Stimulated activated CD4-positive, alpha-beta T cell treated with anti-CD3 and anti-CD28 coated beads, Interleukin-1b, Interleukin-23, amount 100 ng/mL, for 24 hours (primary cell): Measurements from ENCODE around the gene MUC12.

Source experiments
- DNase-seq, 4 experiments: peaks; one replicate each; pipeline ENCODE4 v3.0.0-alpha.2; 2020; ENCODE audit warnings: low read depth in 4 of 4, low spot score in 1 of 4

The MUC12 gene

DNA sequence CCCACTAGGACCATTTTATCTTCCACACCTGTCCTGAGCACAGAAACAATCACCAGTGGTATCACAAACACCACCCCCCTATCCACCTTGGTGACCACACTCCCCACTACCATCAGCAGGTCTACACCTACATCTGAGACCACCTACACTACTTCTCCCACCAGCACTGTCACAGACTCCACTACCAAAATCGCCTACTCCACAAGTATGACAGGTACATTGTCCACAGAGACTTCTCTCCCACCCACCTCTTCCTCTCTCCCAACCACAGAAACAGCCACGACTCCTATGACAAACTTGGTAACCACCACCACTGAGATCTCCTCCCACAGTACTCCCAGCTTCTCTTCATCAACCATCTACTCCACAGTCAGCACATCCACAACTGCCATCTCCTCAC, 16.7 kb upstream of the MUC12 start:
- DNase-seq: no peak

DNA sequence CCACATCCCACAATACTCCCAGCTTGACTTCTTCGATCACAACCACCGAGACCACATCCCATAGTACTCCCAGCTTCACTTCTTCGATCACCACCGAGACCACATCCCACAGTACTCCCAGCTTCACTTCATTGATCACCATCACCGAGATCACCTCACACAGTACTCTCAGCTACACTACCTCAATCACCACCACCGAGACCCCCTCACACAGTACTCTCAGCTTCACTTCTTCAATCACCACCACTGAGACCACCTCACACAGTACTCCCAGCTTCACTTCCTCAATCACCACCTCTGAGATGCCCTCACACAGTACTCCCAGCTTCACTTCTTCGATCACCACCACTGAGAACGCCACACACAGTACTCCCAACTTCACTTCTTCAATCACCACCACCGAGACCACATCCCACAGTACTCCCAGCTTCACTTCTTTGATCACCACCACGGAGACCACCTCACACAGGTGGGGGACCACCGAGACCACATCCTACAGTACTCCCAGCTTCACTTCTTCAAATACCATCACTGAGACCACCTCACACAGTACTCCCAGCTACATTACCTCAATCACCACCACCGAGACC, 11.4 kb upstream of the MUC12 start:
- no peak for DNase-seq

DNA sequence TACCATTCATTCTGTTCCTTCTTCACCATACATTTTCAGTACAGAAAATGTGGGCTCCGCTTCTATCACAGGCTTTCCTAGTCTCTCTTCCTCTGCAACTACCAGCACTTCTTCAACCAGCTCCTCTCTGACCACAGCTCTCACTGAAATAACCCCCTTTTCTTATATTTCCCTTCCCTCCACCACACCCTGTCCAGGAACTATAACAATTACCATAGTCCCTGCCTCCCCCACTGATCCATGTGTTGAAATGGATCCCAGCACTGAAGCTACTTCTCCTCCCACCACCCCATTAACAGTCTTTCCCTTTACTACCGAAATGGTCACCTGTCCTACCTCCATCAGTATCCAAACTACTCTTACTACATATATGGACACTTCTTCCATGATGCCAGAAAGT, 9.5 kb upstream of the MUC12 start:
- DNase-seq: no peak

GRCh38 chr7:100962537-100962936, 6.8 kb upstream of the MUC12 start:
- DNase-seq: no peak

- DNase-seq: no peak
Measured at GRCh38 chr7:100963386-100963785, 6.0 kb upstream of the MUC12 start.

DNA sequence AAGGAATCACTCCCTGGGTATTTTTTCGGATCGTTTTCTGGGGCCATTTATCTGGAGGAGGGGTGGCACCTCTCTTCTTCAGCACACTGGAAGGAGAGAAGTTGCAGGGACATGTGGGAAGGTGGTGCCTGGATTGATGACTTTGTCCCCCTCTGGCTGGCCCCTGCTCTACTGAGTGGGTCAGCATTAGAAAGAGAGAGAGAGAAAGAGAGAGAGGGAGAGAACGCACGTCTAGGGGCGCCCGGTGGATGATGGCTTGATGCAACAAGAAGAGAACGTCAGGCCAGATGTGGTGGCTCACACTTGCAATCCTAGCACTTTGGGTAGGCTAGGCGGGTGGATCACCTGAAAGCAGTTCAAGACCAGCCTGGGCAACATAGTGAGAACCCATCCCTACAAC, 5.5 kb upstream of the MUC12 start:
- no peak for DNase-seq

GRCh38 chr7:100964630-100965029, 4.7 kb upstream of the MUC12 start:
- no peak for DNase-seq

DNA sequence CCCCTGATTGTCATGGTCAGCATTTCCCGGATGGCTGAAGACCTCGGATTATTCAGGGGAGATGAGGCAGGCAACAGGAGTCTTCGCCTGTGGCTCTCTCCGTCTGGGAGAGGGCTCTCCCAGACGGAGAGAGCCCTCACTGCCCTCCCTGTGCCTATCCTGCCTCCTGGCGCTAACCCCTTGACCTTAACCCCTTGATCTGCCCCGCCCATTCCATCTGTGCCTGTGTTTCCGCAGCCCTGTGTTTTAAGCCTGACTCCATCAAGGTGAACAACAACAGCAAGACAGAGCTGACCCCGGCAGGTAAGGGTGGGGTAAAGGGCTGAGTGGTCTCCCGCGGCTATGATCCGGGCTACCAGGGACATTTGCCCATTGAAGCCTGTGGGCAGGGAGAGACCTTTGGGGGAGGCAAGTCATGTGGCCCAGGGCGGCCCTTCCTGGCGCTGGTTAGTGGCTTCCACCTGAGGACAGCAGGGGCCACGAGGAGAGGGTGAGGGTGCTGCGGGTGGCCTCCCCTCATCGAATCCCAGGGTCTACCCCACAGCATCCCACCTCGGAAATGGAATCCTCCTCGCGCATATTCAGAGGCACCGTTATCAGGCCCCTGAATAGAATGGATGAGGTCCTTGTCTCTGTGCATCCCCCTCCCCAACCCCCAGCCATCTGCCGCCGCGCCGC, 4.2 kb upstream of the MUC12 start:
- DNase-seq: no peak

- DNase-seq: peak; percentile 53 to 72 (median 62)
Measured at GRCh38 chr7:100965723-100966541, 3.4 kb upstream of the MUC12 start.

DNA sequence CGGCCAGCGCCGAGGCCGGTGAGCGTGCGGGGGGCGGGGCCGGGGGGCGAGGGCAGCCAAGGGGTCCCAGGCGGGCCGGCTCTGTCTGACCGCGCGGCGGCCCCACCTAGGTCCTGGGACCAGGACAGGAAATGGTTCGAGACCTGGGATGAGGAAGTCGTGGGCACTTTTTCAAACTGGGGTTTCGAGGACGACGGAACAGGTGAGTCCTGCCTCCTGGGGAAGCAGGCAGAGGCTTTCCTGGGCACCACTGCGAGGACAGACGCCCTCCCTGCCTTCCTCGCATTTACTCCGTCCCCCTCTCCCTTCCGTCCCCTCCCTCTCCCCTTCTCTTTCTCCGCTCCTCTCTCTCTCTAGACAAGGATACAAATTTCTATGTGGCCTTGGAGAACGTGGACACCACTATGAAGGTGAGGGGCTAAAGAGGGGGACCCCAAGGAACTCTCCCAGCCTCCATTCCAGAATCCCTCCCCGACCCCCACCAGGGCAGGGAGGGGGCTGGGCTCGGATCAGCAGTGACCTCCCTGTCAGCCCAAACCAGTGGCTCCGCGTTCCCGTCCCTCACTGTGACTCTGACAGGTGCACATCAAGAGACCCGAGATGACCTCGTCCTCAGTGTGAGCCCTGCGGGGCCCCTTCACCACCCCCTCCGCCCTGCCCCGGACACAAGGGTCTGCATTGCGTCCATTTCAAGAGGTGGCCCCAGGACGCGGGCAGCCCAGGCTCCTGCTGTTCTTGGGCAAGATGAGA, 2.6 kb upstream of the MUC12 start:
- no peak for DNase-seq

- DNase-seq: no peak
Measured at GRCh38 chr7:100967292-100967863, 2.0 kb upstream of the MUC12 start.

- no peak for DNase-seq
Measured at GRCh38 chr7:100968031-100968430, 1.3 kb upstream of the MUC12 start.

- no peak for DNase-seq
Measured at GRCh38 chr7:100968650-100969049, 715 bp upstream of the MUC12 start.

DNA sequence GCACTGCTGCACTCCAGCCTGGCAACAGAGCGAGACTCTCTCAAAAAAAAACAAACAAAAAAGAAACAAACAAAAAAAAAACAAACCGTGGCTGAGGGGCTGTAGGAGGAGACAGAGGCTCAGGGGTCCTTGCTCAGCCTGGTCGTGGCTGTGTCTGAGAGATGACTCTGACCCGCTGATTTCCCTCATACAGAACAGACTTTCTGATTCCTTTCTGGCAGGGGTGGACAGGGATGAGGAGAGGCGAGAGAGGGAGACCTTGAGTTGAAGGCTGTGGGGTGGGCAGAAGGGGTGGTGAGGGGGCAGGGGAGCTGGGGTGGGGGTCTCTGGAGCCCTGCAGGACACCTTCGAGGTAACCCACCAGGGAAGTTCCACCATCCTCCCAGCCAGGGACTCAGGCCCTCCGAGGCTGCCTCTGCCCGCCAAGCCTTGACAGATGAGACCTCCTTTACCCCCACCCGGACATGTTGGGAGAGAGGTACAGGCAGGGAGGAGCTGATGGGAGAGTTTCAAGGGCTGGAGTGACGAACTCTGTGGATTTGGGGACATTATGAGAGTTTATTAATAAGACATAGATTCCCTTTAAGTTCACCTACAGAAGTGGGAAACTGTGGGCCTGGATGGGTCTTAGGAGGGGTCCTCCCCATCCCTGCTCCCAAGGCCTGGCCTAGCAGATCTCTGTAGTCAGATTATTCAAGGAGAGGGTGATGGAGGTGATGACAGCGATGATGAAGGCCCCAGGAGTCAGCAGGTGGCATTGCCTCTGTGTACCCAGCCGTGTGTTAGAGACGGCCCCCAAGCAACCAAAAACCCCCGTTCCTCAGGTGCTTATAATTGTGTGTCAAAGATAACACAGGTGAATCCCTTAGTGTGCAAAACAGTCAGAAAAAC, 2.0 kb downstream of the MUC12 start:
- no peak for DNase-seq

GRCh38 chr7:100972002-100972347, 2.6 kb downstream of the MUC12 start:
- no peak for DNase-seq

GRCh38 chr7:100974021-100974420, 4.7 kb downstream of the MUC12 start:
- DNase-seq: no peak

DNA sequence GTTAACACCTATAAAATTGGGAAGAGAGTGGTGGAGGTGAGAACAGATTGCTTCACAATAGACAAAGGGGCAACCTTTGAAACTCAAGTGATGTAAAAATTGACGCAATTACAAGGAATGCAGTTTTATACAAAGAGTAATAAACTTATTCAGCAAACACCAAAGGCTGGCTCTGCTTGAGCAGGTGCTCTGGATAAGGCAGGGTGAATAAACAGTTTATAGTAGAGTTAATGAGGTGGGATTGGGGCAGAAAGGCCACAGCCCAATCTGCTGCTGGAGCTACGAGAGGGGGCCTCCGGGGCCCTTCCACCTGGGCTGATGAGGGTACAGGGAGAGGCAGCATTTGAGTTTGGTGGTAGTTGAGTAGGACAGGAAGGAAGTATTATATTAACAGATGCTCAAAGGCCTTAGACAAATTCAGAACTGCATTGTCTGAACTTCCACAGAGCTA, 6.0 kb downstream of the MUC12 start:
- DNase-seq: no peak

GRCh38 chr7:100978300-100978699, 8.9 kb downstream of the MUC12 start:
- DNase-seq: no peak

DNA sequence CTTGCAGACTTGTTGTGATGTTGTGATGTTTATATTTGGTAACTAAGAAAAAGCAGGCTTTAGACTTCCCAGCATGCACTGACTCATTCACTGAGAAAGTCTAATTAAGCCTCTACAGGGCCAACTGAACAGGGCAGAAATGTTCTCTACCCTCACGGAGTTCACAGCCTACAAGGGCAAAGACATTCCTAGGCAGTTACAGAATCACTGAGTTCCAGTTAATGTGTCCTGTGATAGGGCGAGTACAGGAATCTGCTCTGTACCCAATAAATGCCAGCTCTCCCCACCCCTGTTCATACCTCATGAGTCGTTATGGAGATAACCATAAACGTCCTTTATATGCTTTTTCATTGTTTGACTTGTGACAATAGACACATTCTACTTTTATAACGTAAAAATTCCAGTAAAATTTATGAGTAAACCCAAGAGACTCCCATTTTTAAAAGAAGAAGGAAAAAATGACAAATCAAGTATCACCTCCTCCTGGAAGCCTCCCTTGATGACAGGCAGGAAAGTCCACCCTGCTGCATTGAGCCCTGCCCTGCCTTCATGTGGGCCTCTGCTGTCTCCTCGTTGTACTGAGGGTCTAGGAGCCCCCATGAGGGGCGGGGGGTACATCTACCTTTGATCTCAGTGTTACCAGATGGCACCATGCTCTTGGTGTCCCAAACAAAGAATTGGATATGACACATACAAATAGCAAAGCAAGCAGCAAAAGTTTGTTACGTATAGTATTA, 14.3 kb downstream of the MUC12 start:
- no peak for DNase-seq
